SK-N-MC (cell line): ENCODE measurements around the gene TAF4.

ENCODE experiments used
- DNase-seq: peaks from one replicate; pipeline ENCODE4 v3.0.0-alpha.2; 2011; ENCODE audit warnings: low read depth, low spot score
- H3K27ac ChIP-seq: fragments of 200-600 bp; sonication (generic); 2 replicates; pipeline ENCODE4 v1.5.1; 2016; ENCODE audit warnings: mixed run types
- H3K36me3 ChIP-seq: fragments of 200-600 bp; sonication (generic); 2 replicates; pipeline ENCODE4 v1.6.1; 2017; ENCODE audit warnings: antibody characterized with exemption, low read length, mixed read lengths; ENCODE audit not compliant: insufficient read depth
- H3K4me3 ChIP-seq: fragments of 200-600 bp; sonication (generic); 2 replicates; pipeline ENCODE4 v1.5.1; 2016
- H3K9ac ChIP-seq: fragments of 200-600 bp; sonication (generic); 2 replicates; pipeline ENCODE4 v1.8.0; 2017; ENCODE audit warnings: mixed run types, mixed read lengths; ENCODE audit not compliant: insufficient read length
- H3K9me3 ChIP-seq: fragments of 200-600 bp; sonication (generic); 2 replicates; pipeline ENCODE4 v1.6.1; 2017; ENCODE audit warnings: low read depth, mild to moderate bottlenecking, antibody characterized with exemption, low read length, moderate library complexity, mixed read lengths
- EZH2 ChIP-seq: fragments of 200-600 bp; sonication (generic); IDR thresholded peaks from one replicate; pipeline ENCODE4 v1.6.1; 2017; ENCODE audit warnings: antibody characterized with exemption
- FOXP2 ChIP-seq: optimal IDR thresholded peaks from 2 replicates; pipeline ENCODE3; 2011; ENCODE audit warnings: mild to moderate bottlenecking, moderate library complexity; ENCODE audit not compliant: insufficient read depth; ENCODE audit errors: extremely low read length, control extremely low read depth
- POLR2AphosphoS5 ChIP-seq: IDR thresholded peaks from 2 replicates; pipeline ENCODE4 v1.6.1; 2012; ENCODE audit warnings: mild to moderate bottlenecking, low read depth, low read length, borderline replicate concordance

The TAF4 gene

GRCh38 chr20:62023935-62024334 lies 41.7 kb downstream of the TAF4 start:
- Histone ChIP-seq H3K4me3 (no peak overlapping the region), H3K27ac (no peak overlapping the region), H3K36me3 (no peaks in the 10 kb centered on the region), H3K9ac (no peak overlapping the region), H3K9me3 (no peaks in the 10 kb centered on the region)
- TF ChIP-seq FOXP2 (no peak), POLR2AphosphoS5 (no peak), EZH2 (no peak)
- DNase-seq: no peak

GRCh38 chr20:62022575-62023139 lies 43.0 kb downstream of the TAF4 start:
- no peak overlapping the region for H3K27ac ChIP-seq
- no peaks in the 10 kb centered on the region for H3K36me3 ChIP-seq
- H3K4me3 ChIP-seq: no peak overlapping the region
- no peak overlapping the region for H3K9ac ChIP-seq
- H3K9me3 ChIP-seq: no peaks in the 10 kb centered on the region
- DNase-seq: no peak
- TF ChIP-seq POLR2AphosphoS5: no peak
- TF ChIP-seq FOXP2: no peak
- no peak for TF ChIP-seq EZH2

- Histone ChIP-seq H3K36me3 (no peaks in the 10 kb centered on the region), H3K9ac (no peak overlapping the region), H3K27ac (no peak overlapping the region), H3K4me3 (no peak overlapping the region), H3K9me3 (no peaks in the 10 kb centered on the region)
- no peak for DNase-seq
- no peak for TF ChIP-seq FOXP2
- TF ChIP-seq EZH2: no peak
- no peak for TF ChIP-seq POLR2AphosphoS5
These were observed 43.8 kb downstream of the TAF4 start for GRCh38 chr20:62021793-62022385.

- H3K9me3 ChIP-seq: no peaks in the 10 kb centered on the region
- no peak for TF ChIP-seq EZH2
- TF ChIP-seq FOXP2: no peak
- no peak for TF ChIP-seq POLR2AphosphoS5
These were observed 44.6 kb downstream of the TAF4 start for GRCh38 chr20:62020935-62021701.

GRCh38 chr20:62019881-62020492 lies 45.7 kb downstream of the TAF4 start:
- Histone ChIP-seq H3K9me3 (no peaks in the 10 kb centered on the region), H3K27ac (no peak overlapping the region), H3K36me3 (no peaks in the 10 kb centered on the region), H3K4me3 (no peak overlapping the region), H3K9ac (no peak overlapping the region)
- DNase-seq: no peak
- TF ChIP-seq EZH2 (no peak), POLR2AphosphoS5 (no peak), FOXP2 (no peak)

More at GRCh38 chr20:62020935-62021701, 44.6 kb downstream of the TAF4 start:
- H3K9ac ChIP-seq: no peak overlapping the region
- no peak for DNase-seq
- no peaks in the 10 kb centered on the region for H3K36me3 ChIP-seq
- H3K27ac ChIP-seq: no peak overlapping the region
- no peak overlapping the region for H3K4me3 ChIP-seq

- DNase-seq: no peak
- Histone ChIP-seq H3K9ac (no peak overlapping the region), H3K4me3 (no peak overlapping the region), H3K9me3 (no peaks in the 10 kb centered on the region), H3K36me3 (no peaks in the 10 kb centered on the region), H3K27ac (no peak overlapping the region)
- TF ChIP-seq EZH2: no peak
These were observed 46.4 kb downstream of the TAF4 start for GRCh38 chr20:62019144-62019805.

GRCh38 chr20:62018437-62019143 lies 47.1 kb downstream of the TAF4 start:
- no peak overlapping the region for H3K27ac ChIP-seq
- H3K4me3 ChIP-seq: no peak overlapping the region
- no peak overlapping the region for H3K9ac ChIP-seq
- H3K36me3 ChIP-seq: no peaks in the 10 kb centered on the region
- no peak for TF ChIP-seq POLR2AphosphoS5
- TF ChIP-seq FOXP2: no peak
- no peak for TF ChIP-seq EZH2
- DNase-seq: no peak
- no peaks in the 10 kb centered on the region for H3K9me3 ChIP-seq
